Measurements from ENCODE around the gene POLR2L. TPM values are rescaled to one million over a fixed set of nuclear protein-coding genes. Genes with fewer than 3 reads are reported as not detected.

The POLR2L gene
- total RNA-seq, 1 donor from 2014 or later, result 142 TPM

- DNase-seq (ENCODE audit: low spot score), result no peak
- H3K27ac Mint-ChIP-seq (ENCODE audit: unreplicated experiment), result no peak overlapping the region
Observed at GRCh38 chr11:855796-856195, 13.5 kb upstream of the POLR2L start.

GRCh38 chr11:855330-855674, 13.0 kb upstream of the POLR2L start:
- Mint-ChIP-seq H3K9me3 (ENCODE audit: low read depth) (no peaks in the 10 kb centered on the region), H3K4me1 (ENCODE audit: low read depth) (peaks cover 5% of the 10 kb centered on the region), H3K27me3 (ENCODE audit: low read depth) (no peaks in the 10 kb centered on the region), H3K4me3 (ENCODE audit: unreplicated experiment) (no peak overlapping the region), H3K36me3 (ENCODE audit: low read depth) (no peaks in the 10 kb centered on the region), H3K27ac (ENCODE audit: unreplicated experiment) (no peak overlapping the region)
- TF ChIP-seq, protein P1, sequence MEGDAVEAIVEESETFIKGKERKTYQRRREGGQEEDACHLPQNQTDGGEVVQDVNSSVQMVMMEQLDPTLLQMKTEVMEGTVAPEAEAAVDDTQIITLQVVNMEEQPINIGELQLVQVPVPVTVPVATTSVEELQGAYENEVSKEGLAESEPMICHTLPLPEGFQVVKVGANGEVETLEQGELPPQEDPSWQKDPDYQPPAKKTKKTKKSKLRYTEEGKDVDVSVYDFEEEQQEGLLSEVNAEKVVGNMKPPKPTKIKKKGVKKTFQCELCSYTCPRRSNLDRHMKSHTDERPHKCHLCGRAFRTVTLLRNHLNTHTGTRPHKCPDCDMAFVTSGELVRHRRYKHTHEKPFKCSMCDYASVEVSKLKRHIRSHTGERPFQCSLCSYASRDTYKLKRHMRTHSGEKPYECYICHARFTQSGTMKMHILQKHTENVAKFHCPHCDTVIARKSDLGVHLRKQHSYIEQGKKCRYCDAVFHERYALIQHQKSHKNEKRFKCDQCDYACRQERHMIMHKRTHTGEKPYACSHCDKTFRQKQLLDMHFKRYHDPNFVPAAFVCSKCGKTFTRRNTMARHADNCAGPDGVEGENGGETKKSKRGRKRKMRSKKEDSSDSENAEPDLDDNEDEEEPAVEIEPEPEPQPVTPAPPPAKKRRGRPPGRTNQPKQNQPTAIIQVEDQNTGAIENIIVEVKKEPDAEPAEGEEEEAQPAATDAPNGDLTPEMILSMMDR (IDR thresholded peaks at IDR 0.05), result no peak
- DNase-seq (ENCODE audit: low spot score), result no peak

More at GRCh38 chr11:855796-856195, 13.5 kb upstream of the POLR2L start:
- Mint-ChIP-seq H3K27me3 (ENCODE audit: low read depth) (no peaks in the 10 kb centered on the region), H3K4me1 (ENCODE audit: low read depth) (peaks cover 5% of the 10 kb centered on the region), H3K36me3 (ENCODE audit: low read depth) (no peaks in the 10 kb centered on the region), H3K9me3 (ENCODE audit: low read depth) (no peaks in the 10 kb centered on the region), H3K4me3 (ENCODE audit: unreplicated experiment) (no peak overlapping the region)
- TF ChIP-seq, protein P1 (IDR thresholded peaks at IDR 0.05), result no peak

GRCh38 chr11:854601-855329, 12.4 kb upstream of the POLR2L start:
- TF ChIP-seq, protein P1 (IDR thresholded peaks at IDR 0.05), result no peak
- Mint-ChIP-seq H3K4me1 (ENCODE audit: low read depth) (peaks cover 4% of the 10 kb centered on the region), H3K4me3 (ENCODE audit: unreplicated experiment) (no peak overlapping the region), H3K27ac (ENCODE audit: unreplicated experiment) (no peak overlapping the region), H3K27me3 (ENCODE audit: low read depth) (no peaks in the 10 kb centered on the region), H3K9me3 (ENCODE audit: low read depth) (no peaks in the 10 kb centered on the region), H3K36me3 (ENCODE audit: low read depth) (no peaks in the 10 kb centered on the region)
- no peak for DNase-seq (ENCODE audit: low spot score)

GRCh38 chr11:853682-854448, 11.5 kb upstream of the POLR2L start:
- no peak overlapping the region for H3K4me3 Mint-ChIP-seq (ENCODE audit: unreplicated experiment)
- no peaks in the 10 kb centered on the region for H3K4me1 Mint-ChIP-seq (ENCODE audit: low read depth)
- no peak for DNase-seq (ENCODE audit: low spot score)
- H3K9me3 Mint-ChIP-seq (ENCODE audit: low read depth), result no peaks in the 10 kb centered on the region
- no peaks in the 10 kb centered on the region for H3K36me3 Mint-ChIP-seq (ENCODE audit: low read depth)
- H3K27me3 Mint-ChIP-seq (ENCODE audit: low read depth), result no peaks in the 10 kb centered on the region
- TF ChIP-seq, protein P1 (IDR thresholded peaks at IDR 0.05), result no peak
- H3K27ac Mint-ChIP-seq (ENCODE audit: unreplicated experiment), result no peak overlapping the region

DNA sequence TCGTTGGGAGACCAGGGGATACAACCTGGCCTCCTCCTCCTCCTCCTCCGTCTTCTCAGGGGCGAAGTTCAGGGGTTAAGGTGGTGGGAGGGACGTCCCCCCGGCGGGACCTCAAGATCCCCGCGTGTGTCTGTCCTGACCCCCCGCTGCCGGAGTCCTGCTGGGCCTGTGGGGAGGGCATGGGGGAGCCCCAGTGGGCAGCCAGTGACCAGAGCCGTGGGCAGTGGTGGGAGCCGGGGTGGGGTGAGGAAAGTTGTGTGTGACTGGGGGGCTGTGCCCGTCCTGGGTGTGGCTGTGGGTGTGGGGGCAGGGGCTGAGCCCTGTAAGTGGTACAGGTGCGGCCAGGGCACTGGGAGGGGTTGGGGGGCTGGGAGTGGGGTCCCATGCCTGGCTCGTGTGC, 10.4 kb upstream of the POLR2L start:
- Mint-ChIP-seq H3K27me3 (ENCODE audit: low read depth) (no peaks in the 10 kb centered on the region), H3K9me3 (ENCODE audit: low read depth) (no peaks in the 10 kb centered on the region), H3K27ac (ENCODE audit: unreplicated experiment) (no peak overlapping the region), H3K4me3 (ENCODE audit: unreplicated experiment) (no peak overlapping the region), H3K36me3 (ENCODE audit: low read depth) (no peaks in the 10 kb centered on the region), H3K4me1 (ENCODE audit: low read depth) (no peaks in the 10 kb centered on the region)
- no peak for DNase-seq (ENCODE audit: low spot score)
- TF ChIP-seq, protein P1 (IDR thresholded peaks at IDR 0.05), result no peak

Measured in chondrocyte (in vitro differentiated cells).